ENCODE results near the gene POLR1E.

DNA sequence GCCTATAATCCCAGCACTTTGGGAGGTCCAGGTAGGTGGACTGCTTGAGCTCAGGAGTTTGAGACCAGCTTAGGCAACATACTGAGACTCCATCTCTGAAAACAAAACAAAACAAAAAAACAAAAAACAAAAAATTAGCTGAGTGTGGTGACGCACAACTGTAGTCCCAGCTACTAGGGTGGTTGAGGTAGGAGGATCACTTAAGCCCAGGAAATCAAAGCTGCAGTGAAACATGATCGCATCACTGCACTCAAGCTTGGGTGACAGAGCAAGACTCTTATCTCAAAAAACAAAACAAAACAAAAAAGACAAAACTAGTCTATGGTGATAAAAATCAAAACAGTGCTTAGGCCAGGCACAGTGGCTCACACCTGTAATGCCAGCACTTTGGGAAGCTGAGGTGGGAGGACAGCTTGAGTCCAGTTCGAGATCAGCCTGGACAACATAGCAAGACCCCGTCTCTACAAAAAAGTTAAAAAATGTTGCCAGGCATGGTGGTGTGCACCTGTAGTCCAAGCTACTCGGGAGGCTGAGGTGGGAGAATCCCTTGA lies 61.7 kb downstream of the POLR1E start:
- TF ChIP-seq, protein P1, sequence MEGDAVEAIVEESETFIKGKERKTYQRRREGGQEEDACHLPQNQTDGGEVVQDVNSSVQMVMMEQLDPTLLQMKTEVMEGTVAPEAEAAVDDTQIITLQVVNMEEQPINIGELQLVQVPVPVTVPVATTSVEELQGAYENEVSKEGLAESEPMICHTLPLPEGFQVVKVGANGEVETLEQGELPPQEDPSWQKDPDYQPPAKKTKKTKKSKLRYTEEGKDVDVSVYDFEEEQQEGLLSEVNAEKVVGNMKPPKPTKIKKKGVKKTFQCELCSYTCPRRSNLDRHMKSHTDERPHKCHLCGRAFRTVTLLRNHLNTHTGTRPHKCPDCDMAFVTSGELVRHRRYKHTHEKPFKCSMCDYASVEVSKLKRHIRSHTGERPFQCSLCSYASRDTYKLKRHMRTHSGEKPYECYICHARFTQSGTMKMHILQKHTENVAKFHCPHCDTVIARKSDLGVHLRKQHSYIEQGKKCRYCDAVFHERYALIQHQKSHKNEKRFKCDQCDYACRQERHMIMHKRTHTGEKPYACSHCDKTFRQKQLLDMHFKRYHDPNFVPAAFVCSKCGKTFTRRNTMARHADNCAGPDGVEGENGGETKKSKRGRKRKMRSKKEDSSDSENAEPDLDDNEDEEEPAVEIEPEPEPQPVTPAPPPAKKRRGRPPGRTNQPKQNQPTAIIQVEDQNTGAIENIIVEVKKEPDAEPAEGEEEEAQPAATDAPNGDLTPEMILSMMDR (conservative IDR thresholded peaks at IDR 0.05), result no peak
- TF ChIP-seq ZFX (IDR thresholded peaks at IDR 0.05), result no peak

All from C4-2B (cell line).